ENCODE data around the gene CDH7.

GRCh38 chr18:65706646-65707045, 44.2 kb upstream of the CDH7 start:
- TF ChIP-seq POLR2A (IDR thresholded peaks at IDR 0.05) (no peak), CTCF (IDR thresholded peaks at IDR 0.05) (no peak)

All from esophagus squamous epithelium (tissue), 4 donors.